GM11168 (cell line): ENCODE measurements around the gene UBR3.

ENCODE experiments used
- in situ Hi-C: fragments of 300-500 bp; cut with MboI; formaldehyde crosslinking; loops from one replicate; pipeline ENCODE4 v1.12.0; 2022; ENCODE audit warnings: low sequenced_read_pairs; ENCODE audit not compliant: unreplicated experiment

Gene UBR3

GRCh38 chr2:170026361-170026760 lies 199.1 kb downstream of the UBR3 start:
- in situ Hi-C loops, result no loop called here

- in situ Hi-C loops, result no loop called here
Observed at GRCh38 chr2:170029551-170029950, 202.3 kb downstream of the UBR3 start.

DNA sequence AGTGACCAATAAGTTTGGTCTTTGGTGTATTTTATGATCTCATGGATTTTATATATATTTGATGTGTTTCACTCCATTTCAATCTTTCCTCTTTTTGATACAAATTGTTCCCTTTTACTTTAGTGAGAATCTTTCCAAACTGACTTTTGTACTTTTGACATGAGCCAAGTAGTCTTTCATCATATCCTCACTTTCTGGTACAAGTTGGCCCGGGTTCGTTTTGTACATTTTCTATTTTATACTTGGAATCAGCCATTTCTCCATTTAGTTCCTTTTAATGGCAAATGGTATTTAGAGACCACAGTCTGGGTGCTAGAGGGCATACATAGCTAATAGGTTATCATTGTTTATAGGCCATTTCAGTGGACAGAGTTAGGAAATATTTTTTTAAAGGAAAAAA lies 202.8 kb downstream of the UBR3 start:
- in situ Hi-C loops, result no loop called here

- in situ Hi-C loops, result no loop called here
Observed at GRCh38 chr2:170031288-170031687, 204.0 kb downstream of the UBR3 start.

DNA sequence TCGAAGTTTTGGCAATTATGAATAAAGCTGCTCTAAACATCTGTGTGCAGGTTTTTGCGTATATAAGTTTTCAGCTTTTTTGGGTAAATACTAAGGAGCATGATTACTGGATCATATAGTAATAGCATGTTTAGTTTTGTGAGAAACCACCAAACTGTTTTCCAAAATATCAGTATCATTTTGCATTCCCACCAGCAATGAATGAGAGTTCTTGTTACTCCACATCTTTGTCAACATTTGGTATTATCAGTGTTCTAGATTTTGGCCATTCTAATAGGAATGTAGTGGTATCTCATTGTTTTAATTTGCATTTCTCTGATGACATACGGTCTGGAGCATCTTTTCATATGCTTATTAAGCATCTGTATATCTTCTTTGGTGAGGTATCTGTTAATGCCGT lies 207.3 kb downstream of the UBR3 start:
- in situ Hi-C loops, result no loop called here

DNA sequence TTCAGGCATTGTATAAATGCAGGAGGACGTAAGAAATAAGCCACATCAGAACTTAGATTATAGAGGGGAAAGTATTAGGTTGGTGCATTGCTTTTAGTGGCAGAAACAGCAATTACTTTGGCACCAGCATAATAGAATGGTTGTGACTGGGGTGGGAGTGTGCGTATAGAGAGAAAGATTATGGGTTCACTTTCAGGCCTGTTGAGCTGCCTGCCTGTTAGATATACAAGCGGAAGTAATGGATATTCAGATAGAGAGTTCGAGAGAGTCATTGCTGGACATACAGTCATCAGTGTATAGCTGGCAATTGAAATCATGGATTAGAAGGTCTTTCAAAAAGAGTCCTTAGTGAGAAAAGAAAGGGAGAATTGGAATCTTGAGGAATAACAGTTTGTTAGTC lies 211.5 kb downstream of the UBR3 start:
- in situ Hi-C loops, result no loop called here

DNA sequence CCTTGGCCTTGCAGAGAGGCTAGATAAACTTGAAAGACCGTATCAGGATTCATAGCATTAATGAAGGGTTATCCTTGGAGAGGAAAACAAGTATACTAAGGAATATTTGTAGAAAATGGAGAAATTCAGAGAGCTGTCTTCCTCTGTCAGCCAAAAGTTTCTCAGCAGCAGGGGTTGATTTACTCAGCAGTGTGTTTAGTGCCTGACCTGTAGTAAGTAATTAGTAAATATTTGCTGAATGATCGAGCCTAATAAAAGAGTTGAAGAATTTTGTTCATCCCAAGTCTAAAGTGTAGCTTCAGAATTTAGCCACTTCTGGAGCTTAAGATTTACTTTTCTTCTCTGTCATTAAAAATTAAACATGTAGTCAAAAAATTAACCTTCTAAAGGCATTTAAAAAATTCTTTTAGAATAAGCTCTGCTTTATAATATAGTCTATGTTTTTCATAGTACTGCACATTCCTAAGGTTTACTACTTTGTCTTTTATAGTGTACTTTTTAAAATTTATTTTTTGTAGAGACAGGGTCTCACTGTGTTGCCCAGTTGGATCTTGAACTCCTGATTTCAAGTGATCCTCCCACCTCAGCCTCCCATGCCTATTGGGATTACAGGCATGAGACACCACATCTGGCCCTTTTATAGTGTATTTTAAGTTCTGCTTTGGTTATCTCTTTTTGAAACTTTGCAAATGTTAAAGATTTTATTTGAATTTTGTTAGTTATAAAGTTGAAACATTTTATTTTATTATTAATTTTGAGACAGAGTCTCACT lies 212.3 kb downstream of the UBR3 start:
- in situ Hi-C loops, result no loop called here

GRCh38 chr2:170044751-170045478 lies 217.7 kb downstream of the UBR3 start:
- in situ Hi-C loops, result no loop called here

DNA sequence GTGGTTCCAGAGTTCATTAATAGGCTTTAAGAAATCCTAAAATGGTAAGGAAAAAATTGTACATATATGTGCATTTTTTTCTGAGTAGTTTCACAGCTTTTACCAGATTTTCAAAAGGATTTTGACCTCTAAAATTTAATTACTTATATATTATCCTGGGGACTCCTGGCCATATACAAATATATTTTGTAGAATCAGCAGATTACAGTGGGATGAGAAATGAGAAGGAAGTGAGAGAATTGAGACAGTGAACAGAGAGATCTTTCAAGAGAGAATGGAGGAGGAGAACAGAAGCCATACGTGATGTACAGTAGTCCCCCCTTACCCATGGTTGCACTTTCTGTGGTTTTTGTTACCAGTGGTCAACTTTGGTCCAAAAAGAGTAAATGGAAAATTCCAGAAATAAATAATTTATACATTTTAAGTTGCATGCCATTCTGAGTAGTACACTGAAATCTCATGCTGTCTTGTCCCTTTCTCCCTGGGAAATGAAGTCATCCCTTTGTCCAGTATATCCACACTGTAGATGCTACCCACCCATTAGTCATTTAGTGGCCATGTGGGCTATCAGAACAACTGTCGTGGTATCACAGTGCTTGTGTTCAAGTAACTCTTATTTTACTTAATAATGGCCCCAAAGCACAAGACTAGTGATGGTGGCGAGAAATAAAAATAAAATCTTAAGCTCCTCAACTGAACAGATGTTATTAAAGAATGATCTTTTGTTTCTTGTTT lies 220.2 kb downstream of the UBR3 start:
- in situ Hi-C loops, result no loop called here

DNA sequence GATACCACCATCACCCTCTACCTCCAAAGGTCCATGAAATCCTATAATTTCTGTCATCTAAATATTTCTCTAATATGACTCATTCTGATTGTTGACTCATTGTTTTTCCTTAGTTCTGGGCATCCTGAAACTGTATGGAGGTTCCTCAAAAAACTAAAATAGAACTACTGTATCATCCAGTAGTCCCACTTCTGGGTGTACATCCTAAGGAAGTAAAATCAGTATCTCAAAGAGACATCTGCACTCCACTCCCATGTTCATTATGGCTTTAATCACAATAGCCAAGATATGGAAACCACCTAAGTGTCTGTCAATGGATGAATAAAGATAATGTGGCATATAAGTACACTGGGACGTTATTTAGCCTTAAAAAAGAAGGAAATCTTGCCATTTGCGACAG lies 224.9 kb downstream of the UBR3 start:
- in situ Hi-C loops, result no loop called here

DNA sequence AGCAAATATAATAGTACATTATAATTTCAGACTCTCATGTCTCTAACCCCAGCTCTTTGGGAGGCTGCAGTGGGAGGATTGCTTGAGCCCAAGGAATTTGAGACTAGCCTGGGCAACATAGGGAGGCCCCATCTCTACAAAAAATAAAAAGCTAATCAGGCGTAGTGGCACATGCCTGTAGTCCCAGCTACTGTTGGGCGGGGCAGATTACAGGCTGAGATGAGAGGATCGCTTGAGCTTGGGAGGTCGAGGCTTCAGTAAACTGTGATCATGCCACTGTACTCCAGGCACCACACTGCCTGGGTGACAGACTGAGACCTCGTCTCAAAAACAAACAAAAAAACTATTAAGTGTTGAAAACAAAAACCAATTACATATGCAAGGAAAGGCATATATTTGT lies 227.7 kb downstream of the UBR3 start:
- in situ Hi-C loops, result no loop called here

DNA sequence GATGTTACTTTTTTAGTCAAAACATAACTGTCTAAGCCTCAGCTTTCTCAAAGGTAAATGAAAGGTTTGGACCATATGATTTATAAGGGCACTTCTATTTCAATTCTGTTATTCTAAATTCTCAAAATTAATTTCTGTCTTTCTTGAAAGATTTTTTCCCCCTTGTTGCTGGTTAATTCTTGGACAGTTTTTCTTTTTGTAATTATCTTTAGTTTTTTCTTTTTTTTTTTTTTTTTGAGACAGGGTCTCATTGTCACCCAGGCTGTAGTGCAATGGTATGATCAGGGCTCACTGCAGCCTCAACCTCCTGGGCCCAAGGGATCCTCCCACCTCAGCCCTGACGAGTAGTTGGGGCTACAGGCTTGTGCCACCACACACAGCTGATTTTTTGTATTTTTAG lies 229.6 kb downstream of the UBR3 start:
- in situ Hi-C loops, result no loop called here

DNA sequence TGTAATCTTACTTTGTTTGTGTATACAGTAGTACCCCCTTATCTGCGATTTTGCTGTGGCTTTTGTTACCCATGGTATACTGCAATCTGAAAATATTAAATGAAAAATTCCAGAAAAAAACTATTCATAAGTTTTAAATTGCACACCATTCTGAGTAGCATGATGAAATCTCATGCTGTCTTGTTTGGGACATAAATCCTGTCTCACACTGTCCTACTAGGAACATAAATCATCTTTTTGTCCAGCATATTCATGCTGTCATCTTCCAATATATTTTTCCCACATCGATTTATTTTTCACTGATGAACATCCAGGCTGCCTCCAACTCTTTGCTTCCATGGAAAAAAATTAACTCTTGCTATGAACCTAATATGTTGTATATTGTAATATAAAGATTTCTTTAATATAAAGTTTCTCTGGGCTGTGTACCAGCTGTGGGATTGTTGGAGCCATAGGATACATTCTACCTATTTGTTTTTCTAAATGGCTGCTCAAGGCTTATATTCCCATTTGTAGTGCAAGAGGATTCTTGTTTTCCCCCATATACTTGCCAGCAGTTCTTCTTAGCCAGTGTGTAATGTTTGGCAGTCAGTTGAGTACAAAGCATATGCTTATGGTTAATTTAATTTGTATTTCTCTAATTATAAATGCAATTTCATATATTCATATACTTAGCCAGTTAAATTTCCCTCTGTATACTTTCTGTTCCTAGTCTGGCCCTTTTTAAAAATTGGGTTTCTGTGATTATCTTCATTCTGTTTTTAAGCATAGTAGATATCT lies 236.4 kb downstream of the UBR3 start:
- in situ Hi-C loops, result no loop called here

- in situ Hi-C loops, result no loop called here
Observed at GRCh38 chr2:170070778-170071177, 243.5 kb downstream of the UBR3 start.

- in situ Hi-C loops, result no loop called here
Observed at GRCh38 chr2:170073288-170073687, 246.0 kb downstream of the UBR3 start.

DNA sequence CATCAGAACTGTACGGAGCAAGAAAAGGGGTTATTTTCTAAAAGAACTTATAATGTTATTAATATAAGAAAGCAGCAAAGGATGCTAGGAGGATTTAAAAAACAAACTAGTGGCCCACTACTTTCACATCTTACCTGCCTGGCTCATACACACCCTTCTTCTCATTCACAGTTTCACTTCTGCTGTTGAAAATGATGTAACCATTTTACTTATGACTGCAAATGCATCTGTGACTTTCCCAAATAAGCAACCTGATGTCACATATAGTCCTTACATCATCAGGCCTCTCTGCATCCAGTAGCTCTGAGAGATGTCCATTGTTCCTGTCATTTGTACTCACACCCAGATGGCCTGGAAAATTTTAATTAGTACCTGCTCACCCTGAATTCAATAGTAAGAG lies 248.9 kb downstream of the UBR3 start:
- in situ Hi-C loops, result no loop called here

DNA sequence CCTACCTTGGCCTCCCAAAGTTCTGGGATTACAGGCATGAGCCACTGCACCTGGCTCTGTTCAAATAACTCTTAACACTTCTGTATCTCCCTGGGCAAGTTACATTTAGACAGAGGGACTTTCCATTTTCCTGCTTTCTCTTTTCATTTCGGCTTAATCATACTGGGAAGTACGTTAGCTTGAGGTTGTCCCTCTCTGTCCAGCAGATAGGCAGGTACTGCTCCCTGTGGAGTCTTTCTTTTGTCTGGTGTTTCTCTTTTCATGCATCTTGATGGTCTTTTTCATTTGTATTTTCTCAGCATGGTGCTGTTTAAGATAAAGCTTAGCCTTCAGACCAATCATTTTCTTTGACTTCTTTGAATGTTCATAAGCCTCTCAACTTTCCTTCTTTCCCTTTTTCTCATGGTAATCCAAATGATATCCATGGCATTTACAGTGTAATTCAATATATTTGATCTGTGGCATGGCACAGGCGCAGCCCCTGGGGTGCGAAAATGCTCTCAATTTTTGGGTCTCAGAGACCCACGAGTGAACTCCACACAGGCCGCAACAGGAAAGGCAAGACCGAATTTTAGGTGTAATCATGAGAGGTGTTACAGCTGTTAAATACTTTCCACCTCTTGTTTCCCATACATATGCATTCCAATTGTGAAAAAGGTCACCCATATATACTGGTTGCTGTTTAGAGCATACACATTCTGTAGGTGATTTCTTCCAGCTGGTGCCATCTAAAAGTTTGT lies 250.7 kb downstream of the UBR3 start:
- in situ Hi-C loops, result no loop called here

DNA sequence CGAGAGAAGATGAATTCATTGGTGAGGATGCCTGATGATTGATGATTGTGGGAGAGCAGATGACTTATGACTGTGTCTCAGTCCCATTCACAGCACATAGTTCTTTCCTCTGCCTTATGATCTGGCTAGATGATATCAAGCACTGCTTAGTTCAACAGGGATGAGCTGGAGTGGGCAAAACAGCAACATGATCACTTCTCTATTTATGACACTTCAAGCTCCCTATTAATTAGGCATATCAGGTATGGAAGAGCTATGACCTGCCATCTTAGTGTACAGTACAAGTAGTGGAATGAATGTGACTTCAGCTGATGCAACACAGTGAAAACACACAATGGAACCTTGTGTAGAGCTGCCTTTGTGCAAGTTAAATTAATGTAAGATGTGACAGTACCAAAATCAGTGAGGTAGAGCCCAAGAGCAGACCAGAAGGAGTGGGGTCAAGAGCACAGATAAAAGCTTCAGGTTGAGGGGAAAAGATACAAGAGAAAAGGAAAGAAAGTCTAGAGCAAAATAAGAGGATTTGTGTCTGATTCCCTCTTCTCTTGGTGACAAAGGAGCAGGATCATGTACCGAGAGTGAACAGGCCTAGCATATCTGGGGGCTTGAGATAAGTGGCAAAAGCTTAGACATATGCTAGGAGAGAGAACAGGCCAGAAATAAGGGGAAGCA lies 257.7 kb downstream of the UBR3 start:
- in situ Hi-C loops, result no loop called here

DNA sequence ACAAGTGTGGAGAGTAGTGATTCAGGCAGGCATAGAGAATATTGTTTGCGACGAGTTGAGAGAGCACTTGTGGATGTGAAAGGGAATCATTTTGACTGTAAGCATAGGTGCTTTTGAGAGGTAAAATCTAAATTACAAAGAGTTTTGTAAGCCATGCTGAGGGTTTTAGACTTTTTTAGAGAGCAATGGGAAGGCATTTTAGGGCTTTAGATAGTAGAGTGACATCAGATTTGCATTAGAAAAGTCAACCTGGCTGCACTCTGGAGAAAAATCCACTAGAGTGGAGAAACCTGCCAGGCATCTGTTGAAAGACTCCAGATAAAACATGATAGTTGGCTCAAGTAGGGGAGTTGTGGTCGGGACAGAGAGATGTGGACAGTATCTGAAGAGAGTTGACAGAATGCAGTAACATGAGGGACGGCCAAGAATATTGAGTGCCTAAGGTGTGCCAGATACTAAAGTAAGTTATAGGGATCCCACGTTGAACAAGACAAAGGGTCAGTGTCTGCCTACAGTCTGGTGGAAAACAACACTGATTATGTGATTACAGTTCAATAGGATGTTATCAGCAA lies 258.9 kb downstream of the UBR3 start:
- in situ Hi-C loops, result no loop called here
